Panc1 (cell line): ENCODE measurements around the gene NR2E3.

Experiments
- POLR2AphosphoS5 ChIP-seq: IDR thresholded peaks from 2 replicates; pipeline ENCODE4 v1.6.1; 2012; ENCODE audit warnings: mild to moderate bottlenecking, low read depth, low read length, moderate library complexity
- SIN3A ChIP-seq: IDR thresholded peaks from 2 replicates; pipeline ENCODE4 v1.6.1; 2012; ENCODE audit warnings: low read depth, mild to moderate bottlenecking, low read length, moderate library complexity, borderline replicate concordance; ENCODE audit not compliant: insufficient read depth
- TF ChIP-seq, protein P1 (sequence below): fragments of 450-650 bp; IDR thresholded peaks from 2 replicates; pipeline ENCODE4 v1.5.1; 2017; ENCODE audit warnings: mild to moderate bottlenecking
- TF ChIP-seq, protein P2 (sequence below), 2 experiments: IDR thresholded peaks; 2 replicates each; pipeline ENCODE4 v1.6.1; 2011 to 2012; ENCODE audit warnings: low read depth in 2 of 2, control low read depth in 1 of 2, low read length in 1 of 2, mild to moderate bottlenecking in 1 of 2, moderate library complexity in 1 of 2; ENCODE audit not compliant: insufficient read depth in 1 of 2

DNA sequence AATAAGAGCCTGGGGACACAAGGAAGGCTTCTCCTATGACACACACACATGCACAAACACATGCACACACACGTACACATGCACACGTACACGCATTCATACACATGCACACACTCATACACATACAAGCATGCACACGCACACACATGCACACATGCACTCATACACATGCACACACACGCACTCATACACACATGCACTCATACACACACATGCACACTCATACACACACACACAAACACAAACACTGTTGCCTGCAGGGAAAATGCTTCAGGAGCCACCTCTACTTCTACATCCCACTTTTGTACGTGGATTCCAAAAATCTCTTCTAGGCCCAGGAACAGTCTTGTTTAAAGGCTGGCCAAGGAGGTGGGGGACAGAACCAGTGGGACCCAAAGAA is 20.7 kb upstream of the NR2E3 start:
- TF ChIP-seq, protein P1, sequence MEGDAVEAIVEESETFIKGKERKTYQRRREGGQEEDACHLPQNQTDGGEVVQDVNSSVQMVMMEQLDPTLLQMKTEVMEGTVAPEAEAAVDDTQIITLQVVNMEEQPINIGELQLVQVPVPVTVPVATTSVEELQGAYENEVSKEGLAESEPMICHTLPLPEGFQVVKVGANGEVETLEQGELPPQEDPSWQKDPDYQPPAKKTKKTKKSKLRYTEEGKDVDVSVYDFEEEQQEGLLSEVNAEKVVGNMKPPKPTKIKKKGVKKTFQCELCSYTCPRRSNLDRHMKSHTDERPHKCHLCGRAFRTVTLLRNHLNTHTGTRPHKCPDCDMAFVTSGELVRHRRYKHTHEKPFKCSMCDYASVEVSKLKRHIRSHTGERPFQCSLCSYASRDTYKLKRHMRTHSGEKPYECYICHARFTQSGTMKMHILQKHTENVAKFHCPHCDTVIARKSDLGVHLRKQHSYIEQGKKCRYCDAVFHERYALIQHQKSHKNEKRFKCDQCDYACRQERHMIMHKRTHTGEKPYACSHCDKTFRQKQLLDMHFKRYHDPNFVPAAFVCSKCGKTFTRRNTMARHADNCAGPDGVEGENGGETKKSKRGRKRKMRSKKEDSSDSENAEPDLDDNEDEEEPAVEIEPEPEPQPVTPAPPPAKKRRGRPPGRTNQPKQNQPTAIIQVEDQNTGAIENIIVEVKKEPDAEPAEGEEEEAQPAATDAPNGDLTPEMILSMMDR: no peak
- TF ChIP-seq SIN3A (no peak), POLR2AphosphoS5 (no peak)
- TF ChIP-seq, protein P2, sequence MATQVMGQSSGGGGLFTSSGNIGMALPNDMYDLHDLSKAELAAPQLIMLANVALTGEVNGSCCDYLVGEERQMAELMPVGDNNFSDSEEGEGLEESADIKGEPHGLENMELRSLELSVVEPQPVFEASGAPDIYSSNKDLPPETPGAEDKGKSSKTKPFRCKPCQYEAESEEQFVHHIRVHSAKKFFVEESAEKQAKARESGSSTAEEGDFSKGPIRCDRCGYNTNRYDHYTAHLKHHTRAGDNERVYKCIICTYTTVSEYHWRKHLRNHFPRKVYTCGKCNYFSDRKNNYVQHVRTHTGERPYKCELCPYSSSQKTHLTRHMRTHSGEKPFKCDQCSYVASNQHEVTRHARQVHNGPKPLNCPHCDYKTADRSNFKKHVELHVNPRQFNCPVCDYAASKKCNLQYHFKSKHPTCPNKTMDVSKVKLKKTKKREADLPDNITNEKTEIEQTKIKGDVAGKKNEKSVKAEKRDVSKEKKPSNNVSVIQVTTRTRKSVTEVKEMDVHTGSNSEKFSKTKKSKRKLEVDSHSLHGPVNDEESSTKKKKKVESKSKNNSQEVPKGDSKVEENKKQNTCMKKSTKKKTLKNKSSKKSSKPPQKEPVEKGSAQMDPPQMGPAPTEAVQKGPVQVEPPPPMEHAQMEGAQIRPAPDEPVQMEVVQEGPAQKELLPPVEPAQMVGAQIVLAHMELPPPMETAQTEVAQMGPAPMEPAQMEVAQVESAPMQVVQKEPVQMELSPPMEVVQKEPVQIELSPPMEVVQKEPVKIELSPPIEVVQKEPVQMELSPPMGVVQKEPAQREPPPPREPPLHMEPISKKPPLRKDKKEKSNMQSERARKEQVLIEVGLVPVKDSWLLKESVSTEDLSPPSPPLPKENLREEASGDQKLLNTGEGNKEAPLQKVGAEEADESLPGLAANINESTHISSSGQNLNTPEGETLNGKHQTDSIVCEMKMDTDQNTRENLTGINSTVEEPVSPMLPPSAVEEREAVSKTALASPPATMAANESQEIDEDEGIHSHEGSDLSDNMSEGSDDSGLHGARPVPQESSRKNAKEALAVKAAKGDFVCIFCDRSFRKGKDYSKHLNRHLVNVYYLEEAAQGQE (IDR thresholded peaks at IDR 0.05; ENCODE audit: insufficient read depth in 1 of 2, low read depth in 2 of 2, low read length in 1 of 2): no peak
